GM12878 (cell line): Measurements from ENCODE around the gene PUDP. TPM values are rescaled to one million over a fixed set of nuclear protein-coding genes. Genes with fewer than 3 reads are reported as not detected.

Experiments
- ATAC-seq: fragments of 200-7000 bp; cut with Tn5 transposase; 3 replicates; pipeline ENCODE4 v1.9.1; 2020; ENCODE audit warnings: mild to moderate bottlenecking, moderate library complexity
- BruUV-seq: library from RNA; stranded (reverse); fragments of 400-500 nt; replicated peaks from 2 replicates; lab custom pipeline; 2021; lab: Mats Ljungman, UMichigan
- CTCF ChIA-PET: fragments of 300-600 bp; sonication (Branson Sonifier 250); formaldehyde crosslinking; extraction: SDS; loops from one replicate; lab custom pipeline; 2021; ENCODE audit warnings: inconsistent platforms; lab: Yijun Ruan, JAX
- POLR2A ChIA-PET: fragments of 350-600 bp; formaldehyde crosslinking; extraction: SDS; loops from one replicate; lab custom pipeline; 2021; ENCODE audit warnings: inconsistent platforms; lab: Charles Lee
- RAD21 ChIA-PET: fragments of 300-600 bp; sonication (Branson Sonifier 250); formaldehyde crosslinking; loops from one replicate; lab custom pipeline; 2023; ENCODE audit warnings: antibody characterized with exemption; ENCODE audit not compliant: unreplicated experiment; lab: Charles Lee
- SMC1A ChIA-PET: fragments of 300-600 bp; sonication (Branson Sonifier 250); formaldehyde crosslinking; loops from one replicate; lab custom pipeline; 2023; ENCODE audit not compliant: unreplicated experiment, uncharacterized antibody; lab: Charles Lee
- DNase-seq: peaks from one replicate; pipeline ENCODE4 v3.0.0-alpha.2; 2011; ENCODE audit warnings: low read depth, low spot score
- FAIRE-seq: peaks from 3 replicates; lab custom pipeline; 2011; peaks lifted over from hg19 to GRCh38; lab: Jason Lieb, UNC
- H2AFZ ChIP-seq: 2 replicates; pipeline ENCODE4 v1.6.0; 2011; ENCODE audit warnings: low read depth, low read length, control low read depth; ENCODE audit not compliant: control insufficient read depth
- H3K27ac ChIP-seq: 2 replicates; pipeline ENCODE4 v1.5.1; 2011; ENCODE audit warnings: control low read depth; ENCODE audit not compliant: control insufficient read depth, insufficient read depth
- H3K27me3 ChIP-seq, 2 experiments: replicated peaks in 1 of 2; 2 replicates each; pipeline versions ENCODE4 v1.6.0 to v1.6.1; 2011; ENCODE audit warnings: low read length in 1 of 2; ENCODE audit not compliant: control insufficient read depth in 2 of 2, insufficient read depth in 2 of 2
- H3K36me3 ChIP-seq, 2 experiments: 2 replicates each; pipeline ENCODE4 v1.5.1; 2011; ENCODE audit warnings: low read length in 1 of 2; ENCODE audit not compliant: control insufficient read depth in 2 of 2, insufficient read depth in 2 of 2
- H3K4me1 ChIP-seq: 2 replicates; pipeline ENCODE4 v1.6.1; 2011; ENCODE audit warnings: mild to moderate bottlenecking, low read length, moderate library complexity, mixed read lengths; ENCODE audit not compliant: control insufficient read depth, insufficient read depth
- H3K4me2 ChIP-seq: 2 replicates; pipeline ENCODE4 v1.6.0; 2011; ENCODE audit warnings: control low read depth; ENCODE audit not compliant: control insufficient read depth, insufficient read depth
- H3K4me3 ChIP-seq: fragments of 200-600 bp; sonication (generic); 2 replicates; pipeline ENCODE4 v1.5.1; 2016
- H3K79me2 ChIP-seq: 2 replicates; pipeline ENCODE4 v1.6.0; 2011; ENCODE audit warnings: low read length; ENCODE audit not compliant: control insufficient read depth, insufficient read depth
- H3K9ac ChIP-seq: 2 replicates; pipeline ENCODE4 v1.8.0; 2011; ENCODE audit warnings: low read length, control low read depth, mixed read lengths; ENCODE audit not compliant: control insufficient read depth, insufficient read depth
- H3K9me3 ChIP-seq: replicated peaks from 3 replicates; pipeline ENCODE4 v1.5.1; 2011; ENCODE audit warnings: mild to moderate bottlenecking, low read length; ENCODE audit not compliant: control insufficient read depth, insufficient read depth
- H4K20me1 ChIP-seq: 2 replicates; pipeline ENCODE4 v1.6.0; 2011; ENCODE audit not compliant: control insufficient read depth, insufficient read depth
- BCL11A ChIP-seq: IDR thresholded peaks from 2 replicates; pipeline ENCODE4 v1.6.1; 2011; ENCODE audit warnings: low read depth, low read length
- CHD2 ChIP-seq: IDR thresholded peaks from 2 replicates; pipeline ENCODE4 v1.6.1; 2011; ENCODE audit warnings: low read depth, low read length, improper control_type of control experiment, borderline replicate concordance
- MTA2 ChIP-seq: fragments of 450-650 bp; IDR thresholded peaks from 2 replicates; pipeline ENCODE4 v1.6.1; 2016; ENCODE audit warnings: low read depth, mild to moderate bottlenecking, moderate library complexity
- NR2C1 ChIP-seq: fragments of 450-650 bp; IDR thresholded peaks from 2 replicates; pipeline ENCODE4 v1.6.1; 2017; ENCODE audit warnings: antibody characterized with exemption, mild to moderate bottlenecking, moderate library complexity
- PML ChIP-seq: IDR thresholded peaks from 2 replicates; pipeline ENCODE4 v1.6.1; 2012; ENCODE audit warnings: low read length, inconsistent platforms
- RELA ChIP-seq: fragments of 450-650 bp; IDR thresholded peaks from 2 replicates; pipeline ENCODE4 v1.8.0; 2014; ENCODE audit warnings: borderline replicate concordance; ENCODE audit not compliant: partially characterized antibody
- RELB ChIP-seq: fragments of 450-650 bp; IDR thresholded peaks from 2 replicates; pipeline ENCODE4 v1.6.1; 2017; ENCODE audit warnings: low read depth, mild to moderate bottlenecking, moderate library complexity
- RUNX3 ChIP-seq: IDR thresholded peaks from 2 replicates; pipeline ENCODE4 v1.6.1; 2012; ENCODE audit warnings: low read length, inconsistent platforms
- ZBTB4 ChIP-seq: fragments of 450-650 bp; formaldehyde crosslinking; IDR thresholded peaks from 2 replicates; pipeline ENCODE4 v1.4.0; 2022; ENCODE audit warnings: mild to moderate bottlenecking, moderate library complexity
- WGBS: methylation state at CpG from one replicate; pipeline ENCODE4 v1.1.6; 2016; ENCODE audit warnings: low lambda C conversion rate; ENCODE audit not compliant: insufficient replicate concordance, insufficient coverage; ENCODE audit errors: missing lambda C conversion rate; 5-methylcytosine and 5-hydroxymethylcytosine counted together
- in situ Hi-C: fragments of 300-500 bp; cut with MboI; formaldehyde crosslinking; loops from 9 replicates; pipeline ENCODE4 v1.14.3; 2018; ENCODE audit warnings: mixed read lengths
- intact Hi-C: fragments of 100-400 bp; cut with micrococcal nuclease; formaldehyde crosslinking; loops from one replicate; pipeline ENCODE4 v1.14.2; 2022; ENCODE audit not compliant: unreplicated experiment
- polyA plus RNA-seq, 11 experiments: library from polyadenylated mRNA; depleted of rRNA in 4 of 11; unstranded in 6 of 11; stranded (reverse) in 5 of 11; fragments of >200 nt; fragmentation: Nextera tagmentation in 4 of 11; fragmentation: Illumina TruSeq in 1 of 11; extraction: Ambion mirVana in 4 of 11; extraction: Trizol in 1 of 11; gene quantifications; 1 replicate in 1 of 11; 2 replicates in 10 of 11; pipeline versions ENCODE4 v1.2.1 to v1.2.3, GENCODE V29; 2011 to 2016; ENCODE audit warnings: inconsistent platforms in 2 of 11, missing spikeins in 2 of 11, low read depth in 1 of 11
- total RNA-seq, 4 experiments: library from RNA; depleted of rRNA in 3 of 4; stranded (reverse); fragments of >200 nt in 3 of 4; fragmentation: Illumina TruSeq in 1 of 4; extraction: Trizol in 1 of 4; gene quantifications; 2 replicates each; pipeline versions ENCODE4 v1.2.1 to v1.2.3, GENCODE V29; 2013 to 2021
- TF ChIP-seq, protein P1 (sequence below): IDR thresholded peaks from 2 replicates; pipeline ENCODE4 v1.6.1; 2012; ENCODE audit warnings: improper control_type of control experiment, low read depth, low read length; ENCODE audit not compliant: insufficient replicate concordance

The PUDP gene
- total and polyA plus RNA-seq, 10 of the 15 experiments (the other 5 are each of a cell fraction or from before 2014, with no cell fraction given): 30.8 to 83.5 (median 61.7) TPM

GRCh38 chrX:7146020-7146702 is 1.8 kb downstream of the PUDP start:
- H3K4me2 ChIP-seq: peak overlapping the region; percentile 87
- H3K9ac ChIP-seq: no peak overlapping the region; the same call in 1 of the 2 replicates
- ChIA-PET CTCF (interaction anchor here (0.6 to 3.6 kb wide), 20 partner anchors 11 to 1599 kb away, joined by 3 to 24 read pairs (median 4); no protein-coding TSS in a partner anchor), SMC1A (interaction anchor here (0.8 to 5.5 kb wide), 23 partner anchors 9 to 408 kb away, joined by 3 to 56 read pairs (median 4); no protein-coding TSS in a partner anchor), POLR2A (interaction anchor here (0.6 to 4.7 kb wide), 8 partner anchors 8 to 298 kb away, joined by 3 to 117 read pairs (median 7); no protein-coding TSS in a partner anchor), RAD21 (interaction anchor here (0.6 to 5.8 kb wide), 23 partner anchors 8 to 409 kb away, joined by 3 to 127 read pairs (median 3); no protein-coding TSS in a partner anchor)
- intact Hi-C loops: loop anchor here (1.0 to 5.0 kb wide), 3 partner anchors 36 to 781 kb away; partner anchors contain the start of gene PNPLA4
- BruUV-seq: no TSS peak
- no peaks in the 10 kb centered on the region; a peak in 1 of 4 replicates for H3K36me3 ChIP-seq
- ATAC-seq: peak; percentile 4; the same call in 2 of the 3 replicates
- DNase-seq: no peak
- peak overlapping the region; percentile 87 for H3K27ac ChIP-seq
- peak overlapping the region; percentile 98 for H3K4me3 ChIP-seq
- H4K20me1 ChIP-seq: no peaks in the 10 kb centered on the region
- H3K79me2 ChIP-seq: peaks cover 49% of the 10 kb centered on the region
- no peak overlapping the region for H2AFZ ChIP-seq
- no peaks in the 10 kb centered on the region for H3K27me3 ChIP-seq
- 14% methylated on average over 3 of the region's 3 CpGs for WGBS
- FAIRE-seq: no peak
- no peaks in the 10 kb centered on the region for H3K9me3 ChIP-seq
- in situ Hi-C loops: no loop called here
- H3K4me1 ChIP-seq: peaks cover 15% of the 10 kb centered on the region
- TF ChIP-seq ZBTB4 (no peak), RELB (peak; percentile 64; the same call in 1 of the 2 replicates), RELA (no peak), BCL11A (0 out of 2 replicates have a peak, but pooled peaks have one; percentile 27), PML (0 out of 2 replicates have a peak, but pooled peaks have one; percentile 19), NR2C1 (no peak), MTA2 (peak; percentile 81), RUNX3 (peak; percentile 32), CHD2 (no peak)
- TF ChIP-seq, protein P1, sequence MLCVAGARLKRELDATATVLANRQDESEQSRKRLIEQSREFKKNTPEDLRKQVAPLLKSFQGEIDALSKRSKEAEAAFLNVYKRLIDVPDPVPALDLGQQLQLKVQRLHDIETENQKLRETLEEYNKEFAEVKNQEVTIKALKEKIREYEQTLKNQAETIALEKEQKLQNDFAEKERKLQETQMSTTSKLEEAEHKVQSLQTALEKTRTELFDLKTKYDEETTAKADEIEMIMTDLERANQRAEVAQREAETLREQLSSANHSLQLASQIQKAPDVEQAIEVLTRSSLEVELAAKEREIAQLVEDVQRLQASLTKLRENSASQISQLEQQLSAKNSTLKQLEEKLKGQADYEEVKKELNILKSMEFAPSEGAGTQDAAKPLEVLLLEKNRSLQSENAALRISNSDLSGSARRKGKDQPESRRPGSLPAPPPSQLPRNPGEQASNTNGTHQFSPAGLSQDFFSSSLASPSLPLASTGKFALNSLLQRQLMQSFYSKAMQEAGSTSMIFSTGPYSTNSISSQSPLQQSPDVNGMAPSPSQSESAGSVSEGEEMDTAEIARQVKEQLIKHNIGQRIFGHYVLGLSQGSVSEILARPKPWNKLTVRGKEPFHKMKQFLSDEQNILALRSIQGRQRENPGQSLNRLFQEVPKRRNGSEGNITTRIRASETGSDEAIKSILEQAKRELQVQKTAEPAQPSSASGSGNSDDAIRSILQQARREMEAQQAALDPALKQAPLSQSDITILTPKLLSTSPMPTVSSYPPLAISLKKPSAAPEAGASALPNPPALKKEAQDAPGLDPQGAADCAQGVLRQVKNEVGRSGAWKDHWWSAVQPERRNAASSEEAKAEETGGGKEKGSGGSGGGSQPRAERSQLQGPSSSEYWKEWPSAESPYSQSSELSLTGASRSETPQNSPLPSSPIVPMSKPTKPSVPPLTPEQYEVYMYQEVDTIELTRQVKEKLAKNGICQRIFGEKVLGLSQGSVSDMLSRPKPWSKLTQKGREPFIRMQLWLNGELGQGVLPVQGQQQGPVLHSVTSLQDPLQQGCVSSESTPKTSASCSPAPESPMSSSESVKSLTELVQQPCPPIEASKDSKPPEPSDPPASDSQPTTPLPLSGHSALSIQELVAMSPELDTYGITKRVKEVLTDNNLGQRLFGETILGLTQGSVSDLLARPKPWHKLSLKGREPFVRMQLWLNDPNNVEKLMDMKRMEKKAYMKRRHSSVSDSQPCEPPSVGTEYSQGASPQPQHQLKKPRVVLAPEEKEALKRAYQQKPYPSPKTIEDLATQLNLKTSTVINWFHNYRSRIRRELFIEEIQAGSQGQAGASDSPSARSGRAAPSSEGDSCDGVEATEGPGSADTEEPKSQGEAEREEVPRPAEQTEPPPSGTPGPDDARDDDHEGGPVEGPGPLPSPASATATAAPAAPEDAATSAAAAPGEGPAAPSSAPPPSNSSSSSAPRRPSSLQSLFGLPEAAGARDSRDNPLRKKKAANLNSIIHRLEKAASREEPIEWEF: no peak
